Astrocyte of the cerebellum (primary cell): ENCODE measurements around the gene SH3BP4.

ENCODE experiments used
- DNase-seq: peaks from one replicate; pipeline ENCODE4 v3.0.0-alpha.2; 2011; ENCODE audit warnings: low read depth
- H3K4me3 ChIP-seq: 2 replicates; pipeline ENCODE4 v1.5.1; 2011; ENCODE audit warnings: mild to moderate bottlenecking, low read depth, low read length, moderate library complexity
- CTCF ChIP-seq: IDR thresholded peaks from 2 replicates; pipeline ENCODE4 v1.5.1; 2012; ENCODE audit warnings: low read length, low read depth, moderate library complexity, mild to moderate bottlenecking; ENCODE audit errors: missing control alignments
- in situ Hi-C: cut with HindIII; loops from 2 replicates; pipeline ENCODE4 v1.10.0; 2017; ENCODE audit warnings: low sequenced_read_pairs

SH3BP4 gene

GRCh38 chr2:235084424-235084823 lies 132.6 kb downstream of the SH3BP4 start:
- DNase-seq: no peak
- TF ChIP-seq CTCF: no peak
- H3K4me3 ChIP-seq: no peak overlapping the region
- in situ Hi-C loops: no loop called here

DNA sequence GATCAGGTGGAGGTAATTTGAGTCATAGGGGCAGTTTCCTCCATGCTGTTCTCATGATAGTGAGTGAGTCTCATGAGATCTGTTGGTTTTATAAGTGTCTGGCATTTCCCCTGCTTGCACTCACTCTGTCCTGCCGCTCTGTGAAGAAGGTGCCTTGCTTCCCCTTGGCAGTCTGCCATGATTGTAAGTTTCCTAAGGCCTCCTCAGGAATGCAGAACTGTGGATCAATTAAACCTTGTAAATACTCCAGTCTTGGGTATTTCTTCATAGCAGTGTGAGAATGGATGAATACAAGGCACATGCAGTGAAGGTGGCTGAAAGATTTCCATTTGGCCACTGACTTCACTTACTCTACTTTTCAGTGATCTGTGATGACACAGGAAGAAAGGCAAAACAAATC lies 133.7 kb downstream of the SH3BP4 start:
- in situ Hi-C loops: no loop called here
- H3K4me3 ChIP-seq: no peak overlapping the region
- no peak for TF ChIP-seq CTCF
- DNase-seq: no peak

GRCh38 chr2:235086481-235087184 lies 134.8 kb downstream of the SH3BP4 start:
- no peak for DNase-seq
- in situ Hi-C loops: no loop called here
- TF ChIP-seq CTCF: no peak
- no peak overlapping the region for H3K4me3 ChIP-seq

DNA sequence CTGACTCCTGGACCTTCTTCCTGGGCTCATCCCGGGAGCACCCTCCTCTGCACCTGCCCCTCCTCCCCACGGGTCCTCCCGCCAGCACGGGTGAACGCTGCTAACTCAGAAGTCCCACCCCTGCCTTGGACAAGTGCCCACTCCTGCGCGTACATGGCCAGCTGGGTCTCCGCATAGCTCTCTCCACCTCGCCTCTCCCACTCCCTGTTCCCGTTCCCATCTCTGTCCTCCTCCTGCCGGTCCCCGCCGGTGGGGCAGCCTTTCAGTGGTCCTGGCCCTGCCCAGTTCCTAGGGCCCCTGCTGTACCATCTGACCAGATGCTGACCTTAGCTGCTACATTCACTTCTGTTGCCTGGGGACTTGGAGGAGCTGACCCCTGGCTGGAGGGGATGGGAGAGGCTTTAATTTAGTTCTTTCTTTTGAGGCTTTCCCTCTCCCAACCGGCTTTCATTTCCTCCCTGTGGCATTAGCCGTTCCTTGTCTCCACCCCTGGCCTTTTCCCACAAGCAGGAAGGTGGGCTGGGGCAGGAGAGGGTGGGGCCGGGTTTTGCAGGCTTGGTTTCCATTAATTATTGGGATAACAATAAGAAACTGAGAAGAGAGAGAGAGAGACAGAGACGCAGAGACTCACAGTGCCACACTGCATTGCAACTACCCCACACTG lies 136.1 kb downstream of the SH3BP4 start:
- in situ Hi-C loops: no loop called here
- TF ChIP-seq CTCF: peak; percentile 22
- DNase-seq: no peak
- H3K4me3 ChIP-seq: no peak overlapping the region

DNA sequence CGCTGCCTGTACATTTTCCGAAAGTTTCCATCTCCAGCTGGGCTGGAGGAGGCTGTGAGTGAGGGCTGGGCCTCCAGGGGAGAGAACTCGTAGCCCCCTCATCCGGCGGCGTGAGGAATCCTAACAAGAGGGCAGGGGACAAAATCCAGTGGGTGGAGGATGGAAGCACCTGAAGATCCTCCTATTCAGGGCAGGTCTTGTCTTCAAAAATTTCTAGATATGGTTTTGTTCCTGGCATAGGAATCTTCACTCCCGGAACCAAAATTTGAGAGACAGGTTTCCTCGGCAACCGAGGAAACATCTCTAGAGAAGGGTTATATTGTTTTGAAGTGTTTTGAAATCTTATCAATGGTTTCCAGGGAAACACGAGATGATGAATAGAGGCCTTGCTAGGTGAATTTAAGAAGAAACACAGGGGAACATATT lies 136.7 kb downstream of the SH3BP4 start:
- in situ Hi-C loops: no loop called here
- no peak for DNase-seq
- peak; percentile 23 for TF ChIP-seq CTCF
- H3K4me3 ChIP-seq: no peak overlapping the region

GRCh38 chr2:235091421-235091820 lies 139.6 kb downstream of the SH3BP4 start:
- no peak for TF ChIP-seq CTCF
- no peak overlapping the region for H3K4me3 ChIP-seq
- in situ Hi-C loops: loop anchor here (10.0 kb wide), 1 partner anchor 127 kb away; no protein-coding TSS in a partner anchor
- DNase-seq: no peak
